ENCODE results near the gene CDH23.
A peak's percentile ranks its signal among the peaks of the same experiment; 100 is the strongest.

The CDH23 gene

GRCh38 chr10:71397296-71398212 lies 834 bp downstream of the CDH23 start:
- no peak overlapping the region for H3K27ac ChIP-seq
- peaks cover 5 to 14% of the 10 kb centered on the region in 2 experiments for H3K4me1 ChIP-seq (ENCODE audit: control insufficient read depth in 1 of 2, insufficient read depth in 1 of 2, low read depth in 1 of 2, low read length in 1 of 2)
- TF ChIP-seq CTCF (IDR thresholded peaks at IDR 0.05) = no peak
- peaks cover 94% of the 10 kb centered on the region for H3K27me3 ChIP-seq
- H3K9me3 ChIP-seq = no peaks in the 10 kb centered on the region
- H3K4me3 ChIP-seq (ENCODE audit: low read depth in 1 of 2, low read length in 1 of 2) = peak overlapping the region in 1 of 2 experiments; percentile 28
- H3K36me3 ChIP-seq = no peaks in the 10 kb centered on the region

- Histone ChIP-seq H3K4me1 (ENCODE audit: control insufficient read depth in 1 of 2, insufficient read depth in 1 of 2, low read depth in 1 of 2, low read length in 1 of 2) (peaks cover 5 to 14% of the 10 kb centered on the region in 2 experiments), H3K4me3 (ENCODE audit: low read depth in 1 of 2, low read length in 1 of 2) (no peak overlapping the region), H3K9me3 (no peaks in the 10 kb centered on the region), H3K36me3 (no peaks in the 10 kb centered on the region), H3K27me3 (peaks cover 80% of the 10 kb centered on the region), H3K27ac (no peak overlapping the region)
- TF ChIP-seq CTCF (IDR thresholded peaks at IDR 0.05) = no peak
Measured at GRCh38 chr10:71398976-71399375, 2.3 kb downstream of the CDH23 start.

- Histone ChIP-seq H3K9me3 (no peaks in the 10 kb centered on the region), H3K27me3 (peaks cover 70% of the 10 kb centered on the region), H3K36me3 (no peaks in the 10 kb centered on the region), H3K4me3 (ENCODE audit: low read depth in 1 of 2, low read length in 1 of 2) (no peak overlapping the region), H3K4me1 (ENCODE audit: control insufficient read depth in 1 of 2, insufficient read depth in 1 of 2, low read depth in 1 of 2, low read length in 1 of 2) (peaks cover 5 to 14% of the 10 kb centered on the region in 2 experiments), H3K27ac (no peak overlapping the region)
- no peak for TF ChIP-seq CTCF (IDR thresholded peaks at IDR 0.05)
Measured at GRCh38 chr10:71399946-71400345, 3.2 kb downstream of the CDH23 start.

- H3K9me3 ChIP-seq = no peaks in the 10 kb centered on the region
- no peaks in the 10 kb centered on the region for H3K36me3 ChIP-seq
- no peak overlapping the region for H3K4me3 ChIP-seq (ENCODE audit: low read depth in 1 of 2, low read length in 1 of 2)
- peaks cover 59% of the 10 kb centered on the region for H3K27me3 ChIP-seq
- TF ChIP-seq CTCF (IDR thresholded peaks at IDR 0.05) = no peak
- no peak overlapping the region for H3K27ac ChIP-seq
- H3K4me1 ChIP-seq (ENCODE audit: control insufficient read depth in 1 of 2, insufficient read depth in 1 of 2, low read depth in 1 of 2, low read length in 1 of 2) = peaks cover 5 to 14% of the 10 kb centered on the region in 2 experiments
Measured at GRCh38 chr10:71401056-71401455, 4.3 kb downstream of the CDH23 start.

- H3K9me3 ChIP-seq = no peaks in the 10 kb centered on the region
- TF ChIP-seq CTCF (IDR thresholded peaks at IDR 0.05) = no peak
- H3K4me1 ChIP-seq (ENCODE audit: control insufficient read depth in 1 of 2, insufficient read depth in 1 of 2, low read depth in 1 of 2, low read length in 1 of 2) = peaks cover 5 to 9% of the 10 kb centered on the region in 2 experiments
- H3K36me3 ChIP-seq = no peaks in the 10 kb centered on the region
- peaks cover 49% of the 10 kb centered on the region for H3K27me3 ChIP-seq
- no peak overlapping the region for H3K27ac ChIP-seq
- H3K4me3 ChIP-seq (ENCODE audit: low read depth in 1 of 2, low read length in 1 of 2) = no peak overlapping the region
Measured at GRCh38 chr10:71402005-71402404, 5.3 kb downstream of the CDH23 start.

Measured in neutrophil (primary cell).